Measurements from ENCODE around the gene ENOPH1. TPM values are rescaled to one million over a fixed set of nuclear protein-coding genes. Genes with fewer than 3 reads are reported as not detected.

The ENOPH1 gene
- total RNA-seq, 1 experiment from 2014 or later = 78.3 TPM

DNA sequence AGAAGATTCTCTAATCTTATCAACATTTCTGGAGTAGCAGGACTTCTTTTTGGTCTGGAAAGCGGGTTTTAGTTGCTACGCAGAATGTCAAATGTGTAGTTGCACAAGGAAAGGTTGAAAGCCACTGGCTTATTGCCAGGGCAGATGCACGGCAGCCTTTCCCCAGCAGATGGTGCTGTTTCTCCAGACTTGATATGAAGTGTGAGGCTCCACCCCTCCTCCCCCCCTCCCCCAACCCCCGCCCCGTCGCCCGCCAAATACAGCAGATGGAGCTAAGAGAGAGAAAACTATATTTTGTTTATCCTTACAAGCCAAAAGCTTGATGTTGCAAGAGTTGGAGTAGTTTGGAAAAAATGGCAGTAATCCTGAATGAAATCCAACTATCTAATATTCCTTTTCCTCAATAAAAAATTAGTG lies 32.0 kb downstream of the ENOPH1 start:
- peak; percentile 96 for ATAC-seq
- Mint-ChIP-seq H3K9me3 (no peaks in the 10 kb centered on the region), H3K27ac (no peak overlapping the region), H3K4me1 (no peaks in the 10 kb centered on the region), H3K36me3 (peaks cover 35% of the 10 kb centered on the region), H3K27me3 (ENCODE audit: low read depth) (no peaks in the 10 kb centered on the region), H3K4me3 (no peak overlapping the region)
- peak; percentile 93 for DNase-seq (ENCODE audit: low spot score)
- ChIA-PET CTCF (interaction anchor here (0.5 to 2.1 kb wide), 56 partner anchors 9 to 795 kb away, joined by 3 to 49 read pairs (median 4); no protein-coding TSS in a partner anchor), POLR2A (no interaction called here)
- TF ChIP-seq SP1 (CRISPR knock-in tag; conservative IDR thresholded peaks at IDR 0.05) = 0 out of 2 replicates have a peak, but pooled peaks have one; percentile 31
- TF ChIP-seq CTCF (IDR thresholded peaks at IDR 0.05) = peak; percentile 85
- TF ChIP-seq ZNF512 (CRISPR knock-in tag; IDR thresholded peaks at IDR 0.05; ENCODE audit: borderline replicate concordance) = no peak

DNA sequence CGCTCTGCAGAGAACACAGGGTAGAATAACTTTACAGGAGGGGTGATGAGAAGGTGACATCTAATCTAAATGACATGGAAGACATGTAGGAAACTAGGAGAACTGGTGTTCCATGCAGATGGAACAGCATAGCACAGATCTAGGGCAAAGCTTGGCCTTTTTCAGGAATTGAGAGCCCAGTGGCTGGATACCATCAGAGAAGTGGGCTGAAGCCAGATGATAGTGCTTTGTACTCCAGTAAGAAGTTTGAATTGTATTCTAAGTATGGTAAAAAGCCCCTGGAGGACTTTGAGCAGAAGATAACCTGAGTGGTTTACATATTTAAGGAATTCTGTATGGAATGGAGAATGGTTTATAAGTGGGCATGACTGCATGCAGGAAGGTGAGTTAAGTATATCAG lies 32.8 kb downstream of the ENOPH1 start:
- no peak for TF ChIP-seq FOXJ3 (CRISPR knock-in tag; IDR thresholded peaks at IDR 0.05; ENCODE audit: borderline replicate concordance)
- TF ChIP-seq IRF1 (CRISPR knock-in tag; IDR thresholded peaks at IDR 0.05) = no peak
- TF ChIP-seq, protein P1, sequence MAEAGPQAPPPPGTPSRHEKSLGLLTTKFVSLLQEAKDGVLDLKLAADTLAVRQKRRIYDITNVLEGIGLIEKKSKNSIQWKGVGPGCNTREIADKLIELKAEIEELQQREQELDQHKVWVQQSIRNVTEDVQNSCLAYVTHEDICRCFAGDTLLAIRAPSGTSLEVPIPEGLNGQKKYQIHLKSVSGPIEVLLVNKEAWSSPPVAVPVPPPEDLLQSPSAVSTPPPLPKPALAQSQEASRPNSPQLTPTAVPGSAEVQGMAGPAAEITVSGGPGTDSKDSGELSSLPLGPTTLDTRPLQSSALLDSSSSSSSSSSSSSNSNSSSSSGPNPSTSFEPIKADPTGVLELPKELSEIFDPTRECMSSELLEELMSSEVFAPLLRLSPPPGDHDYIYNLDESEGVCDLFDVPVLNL (CRISPR knock-in tag; IDR thresholded peaks at IDR 0.05; ENCODE audit: borderline replicate concordance, low read depth) = no peak
- TF ChIP-seq ZBTB21 (CRISPR knock-in tag; IDR thresholded peaks at IDR 0.05; ENCODE audit: borderline replicate concordance) = no peak
- TF ChIP-seq ZNF396 (CRISPR knock-in tag; IDR thresholded peaks at IDR 0.05; ENCODE audit: borderline replicate concordance) = no peak
- TF ChIP-seq GABPB1 (CRISPR knock-in tag; IDR thresholded peaks at IDR 0.05) = no peak
- TF ChIP-seq, protein P2, sequence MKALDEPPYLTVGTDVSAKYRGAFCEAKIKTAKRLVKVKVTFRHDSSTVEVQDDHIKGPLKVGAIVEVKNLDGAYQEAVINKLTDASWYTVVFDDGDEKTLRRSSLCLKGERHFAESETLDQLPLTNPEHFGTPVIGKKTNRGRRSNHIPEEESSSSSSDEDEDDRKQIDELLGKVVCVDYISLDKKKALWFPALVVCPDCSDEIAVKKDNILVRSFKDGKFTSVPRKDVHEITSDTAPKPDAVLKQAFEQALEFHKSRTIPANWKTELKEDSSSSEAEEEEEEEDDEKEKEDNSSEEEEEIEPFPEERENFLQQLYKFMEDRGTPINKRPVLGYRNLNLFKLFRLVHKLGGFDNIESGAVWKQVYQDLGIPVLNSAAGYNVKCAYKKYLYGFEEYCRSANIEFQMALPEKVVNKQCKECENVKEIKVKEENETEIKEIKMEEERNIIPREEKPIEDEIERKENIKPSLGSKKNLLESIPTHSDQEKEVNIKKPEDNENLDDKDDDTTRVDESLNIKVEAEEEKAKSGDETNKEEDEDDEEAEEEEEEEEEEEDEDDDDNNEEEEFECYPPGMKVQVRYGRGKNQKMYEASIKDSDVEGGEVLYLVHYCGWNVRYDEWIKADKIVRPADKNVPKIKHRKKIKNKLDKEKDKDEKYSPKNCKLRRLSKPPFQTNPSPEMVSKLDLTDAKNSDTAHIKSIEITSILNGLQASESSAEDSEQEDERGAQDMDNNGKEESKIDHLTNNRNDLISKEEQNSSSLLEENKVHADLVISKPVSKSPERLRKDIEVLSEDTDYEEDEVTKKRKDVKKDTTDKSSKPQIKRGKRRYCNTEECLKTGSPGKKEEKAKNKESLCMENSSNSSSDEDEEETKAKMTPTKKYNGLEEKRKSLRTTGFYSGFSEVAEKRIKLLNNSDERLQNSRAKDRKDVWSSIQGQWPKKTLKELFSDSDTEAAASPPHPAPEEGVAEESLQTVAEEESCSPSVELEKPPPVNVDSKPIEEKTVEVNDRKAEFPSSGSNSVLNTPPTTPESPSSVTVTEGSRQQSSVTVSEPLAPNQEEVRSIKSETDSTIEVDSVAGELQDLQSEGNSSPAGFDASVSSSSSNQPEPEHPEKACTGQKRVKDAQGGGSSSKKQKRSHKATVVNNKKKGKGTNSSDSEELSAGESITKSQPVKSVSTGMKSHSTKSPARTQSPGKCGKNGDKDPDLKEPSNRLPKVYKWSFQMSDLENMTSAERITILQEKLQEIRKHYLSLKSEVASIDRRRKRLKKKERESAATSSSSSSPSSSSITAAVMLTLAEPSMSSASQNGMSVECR (CRISPR knock-in tag; IDR thresholded peaks at IDR 0.05; ENCODE audit: borderline replicate concordance) = no peak
- TF ChIP-seq, protein P3, sequence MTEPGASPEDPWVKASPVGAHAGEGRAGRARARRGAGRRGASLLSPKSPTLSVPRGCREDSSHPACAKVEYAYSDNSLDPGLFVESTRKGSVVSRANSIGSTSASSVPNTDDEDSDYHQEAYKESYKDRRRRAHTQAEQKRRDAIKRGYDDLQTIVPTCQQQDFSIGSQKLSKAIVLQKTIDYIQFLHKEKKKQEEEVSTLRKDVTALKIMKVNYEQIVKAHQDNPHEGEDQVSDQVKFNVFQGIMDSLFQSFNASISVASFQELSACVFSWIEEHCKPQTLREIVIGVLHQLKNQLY (CRISPR knock-in tag; IDR thresholded peaks at IDR 0.05) = no peak
- no peak for TF ChIP-seq CREM (CRISPR knock-in tag; IDR thresholded peaks at IDR 0.05)
- TF ChIP-seq, protein P4, sequence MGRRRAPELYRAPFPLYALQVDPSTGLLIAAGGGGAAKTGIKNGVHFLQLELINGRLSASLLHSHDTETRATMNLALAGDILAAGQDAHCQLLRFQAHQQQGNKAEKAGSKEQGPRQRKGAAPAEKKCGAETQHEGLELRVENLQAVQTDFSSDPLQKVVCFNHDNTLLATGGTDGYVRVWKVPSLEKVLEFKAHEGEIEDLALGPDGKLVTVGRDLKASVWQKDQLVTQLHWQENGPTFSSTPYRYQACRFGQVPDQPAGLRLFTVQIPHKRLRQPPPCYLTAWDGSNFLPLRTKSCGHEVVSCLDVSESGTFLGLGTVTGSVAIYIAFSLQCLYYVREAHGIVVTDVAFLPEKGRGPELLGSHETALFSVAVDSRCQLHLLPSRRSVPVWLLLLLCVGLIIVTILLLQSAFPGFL (CRISPR knock-in tag; IDR thresholded peaks at IDR 0.05; ENCODE audit: borderline replicate concordance) = no peak
- no peak for TF ChIP-seq ZNF232 (CRISPR knock-in tag; IDR thresholded peaks at IDR 0.05)
- no peak for TF ChIP-seq NFYB (CRISPR knock-in tag; conservative IDR thresholded peaks at IDR 0.05; ENCODE audit: low read depth)
- TF ChIP-seq NFATC4 (CRISPR knock-in tag; IDR thresholded peaks at IDR 0.05) = no peak
- TF ChIP-seq FOXP1 (CRISPR knock-in tag; IDR thresholded peaks at IDR 0.05; ENCODE audit: borderline replicate concordance) = no peak
- no peaks in the 10 kb centered on the region for H3K27me3 Mint-ChIP-seq (ENCODE audit: low read depth)
- ChIA-PET POLR2A (no interaction called here), CTCF (interaction anchor here (0.7 kb wide), 2 partner anchors 62 to 276 kb away, joined by 3 read pairs; no protein-coding TSS in a partner anchor)
- DNase-seq (ENCODE audit: low spot score) = no peak
- H3K9me3 Mint-ChIP-seq = peaks cover 6% of the 10 kb centered on the region
- ATAC-seq = no peak
- H3K27ac Mint-ChIP-seq = peak overlapping the region; percentile 13; the same call in 1 of the 2 replicates
- H3K36me3 Mint-ChIP-seq = peaks cover 36% of the 10 kb centered on the region
- no peak overlapping the region for H3K4me3 Mint-ChIP-seq
- no peaks in the 10 kb centered on the region for H3K4me1 Mint-ChIP-seq

Measured in WTC11 (cell line).